A549 (cell line): Measurements from ENCODE around the gene CRYBG3. TPM values are rescaled to one million over a fixed set of nuclear protein-coding genes. Genes with fewer than 3 reads are reported as not detected.

Experiments used
- ATAC-seq, 2 experiments: fragments of 200-7000 bp in 1 of 2; fragments of >200 bp in 1 of 2; cut with Nextera tagmentation in 1 of 2; cut with Tn5 transposase in 1 of 2; 3 replicates each; pipeline versions ENCODE4 v1.8.0 to v1.9.1; 2018 to 2020; ENCODE audit warnings: mild to moderate bottlenecking in 1 of 2, moderate library complexity in 1 of 2
- CTCF ChIA-PET: fragments of 300-600 bp; sonication (Branson Sonifier 250); formaldehyde crosslinking; extraction: SDS; loops from one replicate; lab custom pipeline; 2021; ENCODE audit warnings: antibody characterized with exemption, inconsistent platforms; lab: Yijun Ruan, JAX
- POLR2A ChIA-PET: fragments of 350-600 bp; formaldehyde crosslinking; extraction: SDS; loops from one replicate; lab custom pipeline; 2021; ENCODE audit warnings: antibody characterized with exemption, inconsistent platforms; lab: Yijun Ruan, JAX
- DNase-seq, 2 experiments: peaks; one replicate each; pipeline versions ENCODE4 v3.0.0 to v3.0.0-alpha.2; 2011 to 2016; ENCODE audit warnings: low read depth in 1 of 2, low spot score in 1 of 2
- FAIRE-seq: peaks from 2 replicates; lab custom pipeline; 2011; peaks lifted over from hg19 to GRCh38; lab: Jason Lieb, UNC
- H3K27ac ChIP-seq, 2 experiments: fragments of >200 bp; sonication (Bioruptor Twin); formaldehyde crosslinking; 3 replicates each; pipeline ENCODE4 v1.5.1; 2016 to 2017
- H3K4me1 ChIP-seq: fragments of >200 bp; sonication (Bioruptor Twin); formaldehyde crosslinking; 3 replicates; pipeline ENCODE4 v1.6.1; 2016
- H3K4me2 ChIP-seq: fragments of >200 bp; sonication (Bioruptor Twin); formaldehyde crosslinking; 3 replicates; pipeline ENCODE4 v1.6.1; 2016
- H3K4me3 ChIP-seq: fragments of >200 bp; sonication (Bioruptor Twin); formaldehyde crosslinking; 3 replicates; pipeline ENCODE4 v1.5.1; 2016
- H3K9me3 ChIP-seq: fragments of >200 bp; sonication (Bioruptor Twin); formaldehyde crosslinking; 3 replicates; pipeline ENCODE4 v1.6.1; 2016
- BHLHE40 ChIP-seq: IDR thresholded peaks from 2 replicates; pipeline ENCODE4 v1.6.1; 2012; ENCODE audit warnings: low read depth, low read length, inconsistent platforms
- EHMT2 ChIP-seq: fragments of 200-600 bp; sonication (generic); IDR thresholded peaks from 2 replicates; pipeline ENCODE4 v1.6.1; 2016; ENCODE audit warnings: antibody characterized with exemption, low read depth, mild to moderate bottlenecking, moderate library complexity
- FOSB ChIP-seq: fragments of 250-450 bp; sonication (Bioruptor Pico); IDR thresholded peaks from 2 replicates; pipeline ENCODE4 v1.5.0; 2020; ENCODE audit warnings: mild to moderate bottlenecking, moderate library complexity
- FOXS1 ChIP-seq: fragments of 250-450 bp; sonication (Bioruptor Pico); IDR thresholded peaks from 2 replicates; pipeline ENCODE4 v1.5.0; 2020; ENCODE audit warnings: mild to moderate bottlenecking, moderate library complexity
- GATA3 ChIP-seq: IDR thresholded peaks from 2 replicates; pipeline ENCODE4 v1.6.1; 2012; ENCODE audit warnings: borderline replicate concordance
- HDAC2 ChIP-seq: fragments of 200-600 bp; sonication (generic); IDR thresholded peaks from 2 replicates; pipeline ENCODE4 v1.6.1; 2016
- HES2 ChIP-seq: fragments of >200 bp; sonication (Bioruptor Twin); formaldehyde crosslinking; IDR thresholded peaks from 2 replicates; pipeline ENCODE4 v1.6.1; 2016
- HOXB13 ChIP-seq: fragments of 250-450 bp; sonication (Bioruptor Pico); IDR thresholded peaks from 2 replicates; pipeline ENCODE4 v1.5.0; 2020; ENCODE audit warnings: low read depth, mild to moderate bottlenecking, moderate library complexity
- HOXB5 ChIP-seq: fragments of 250-450 bp; sonication (Bioruptor Pico); IDR thresholded peaks from 2 replicates; pipeline ENCODE4 v1.5.0; 2020; ENCODE audit warnings: mild to moderate bottlenecking, moderate library complexity
- JUNB ChIP-seq: fragments of >200 bp; sonication (Bioruptor Twin); formaldehyde crosslinking; IDR thresholded peaks from 2 replicates; pipeline ENCODE4 v1.6.1; 2016
- KDM5A ChIP-seq: fragments of 200-600 bp; sonication (generic); IDR thresholded peaks from 2 replicates; pipeline ENCODE4 v1.6.1; 2016; ENCODE audit warnings: antibody characterized with exemption, mild to moderate bottlenecking
- MAX ChIP-seq: IDR thresholded peaks from 2 replicates; pipeline ENCODE4 v1.6.1; 2012
- MAZ ChIP-seq: fragments of 150-350 bp; IDR thresholded peaks from 2 replicates; pipeline ENCODE4 v1.6.1; 2014; ENCODE audit warnings: antibody characterized with exemption, low read depth, low read length, borderline replicate concordance
- NFE2L2 ChIP-seq: fragments of 150-350 bp; conservative IDR thresholded peaks from 2 replicates; pipeline ENCODE4 v1.6.1; 2014; ENCODE audit warnings: low read length
- NPAS2 ChIP-seq: fragments of 250-450 bp; sonication (Bioruptor Pico); IDR thresholded peaks from 2 replicates; pipeline ENCODE4 v1.8.0; 2022; ENCODE audit warnings: mild to moderate bottlenecking, moderate library complexity, borderline replicate concordance
- RAD21 ChIP-seq, 2 experiments: fragments of >200 bp in 1 of 2; sonication (Bioruptor Twin) in 1 of 2; formaldehyde crosslinking in 1 of 2; IDR thresholded peaks in 1 of 2; conservative IDR thresholded peaks in 1 of 2; 2 replicates in 1 of 2; 3 replicates in 1 of 2; pipeline ENCODE4 v1.6.1; 2012 to 2018; ENCODE audit warnings: inconsistent platforms in 1 of 2
- RARB ChIP-seq: fragments of 250-450 bp; sonication (Bioruptor Pico); IDR thresholded peaks from 2 replicates; pipeline ENCODE4 v1.8.0; 2021; ENCODE audit warnings: mild to moderate bottlenecking, moderate library complexity
- REST ChIP-seq: fragments of 200-600 bp; sonication (generic); IDR thresholded peaks from 2 replicates; pipeline ENCODE4 v1.6.1; 2016; ENCODE audit warnings: antibody characterized with exemption, mild to moderate bottlenecking, moderate library complexity
- RFX5 ChIP-seq: fragments of 450-650 bp; IDR thresholded peaks from 2 replicates; pipeline ENCODE4 v1.7.1; 2014; ENCODE audit warnings: antibody characterized with exemption, mild to moderate bottlenecking, moderate library complexity
- RNF2 ChIP-seq: fragments of 200-600 bp; sonication (generic); IDR thresholded peaks from 2 replicates; pipeline ENCODE4 v1.6.1; 2016; ENCODE audit warnings: low read depth, mild to moderate bottlenecking, antibody characterized with exemption, moderate library complexity, borderline replicate concordance
- SMC3 ChIP-seq: fragments of >200 bp; sonication (Bioruptor Twin); formaldehyde crosslinking; IDR thresholded peaks from 3 replicates; pipeline ENCODE4 v1.6.1; 2018; ENCODE audit warnings: inconsistent platforms
- TFCP2L1 ChIP-seq: fragments of 250-450 bp; sonication (Bioruptor Pico); IDR thresholded peaks from 2 replicates; pipeline ENCODE4 v1.5.0; 2021; ENCODE audit warnings: mild to moderate bottlenecking
- TP53 ChIP-seq: fragments of 250-450 bp; sonication (Bioruptor Pico); IDR thresholded peaks from 2 replicates; pipeline ENCODE4 v1.5.0; 2021; ENCODE audit warnings: mild to moderate bottlenecking, moderate library complexity
- USF2 ChIP-seq: fragments of 450-650 bp; IDR thresholded peaks from 2 replicates; pipeline ENCODE4 v1.6.1; 2014; ENCODE audit warnings: antibody characterized with exemption
- WGBS: methylation state at CpG from one replicate; pipeline ENCODE4 v1.1.6; 2017; ENCODE audit errors: missing lambda C conversion rate; 5-methylcytosine and 5-hydroxymethylcytosine counted together
- polyA plus RNA-seq, 4 experiments: library from polyadenylated mRNA; depleted of rRNA in 3 of 4; stranded (reverse); fragments of >200 nt; fragmentation: RNase III in 1 of 4; extraction: RNeasy Plus Mini Kit Qiagen cat#74134 plus additional on column Dnase treatment in 1 of 4; gene quantifications; 2 replicates in 3 of 4; 3 replicates in 1 of 4; pipeline ENCODE4 v1.2.3, GENCODE V29; 2011 to 2017

The CRYBG3 gene
- polyA plus RNA-seq, 2 of the 4 experiments (the other 2 are of a cell fraction): 3.6 to 8.7 TPM

- TF ChIP-seq REST: no peak
- TF ChIP-seq FOSB: no peak
- no peak for TF ChIP-seq KDM5A
- no peak for TF ChIP-seq HOXB5 (CRISPR knock-in tag)
- no peak for TF ChIP-seq HOXB13
- TF ChIP-seq RFX5: no peak
- no peak for TF ChIP-seq EHMT2
- TF ChIP-seq, all 56 proteins: peak for 0
Observed at GRCh38 chr3:97871186-97871585, 49.4 kb downstream of the CRYBG3 start (continued).

- ChIA-PET CTCF (interaction anchor here (0.7 to 1.5 kb wide), 2 partner anchors 11 to 13 kb away, joined by 3 to 6 read pairs; no protein-coding TSS in a partner anchor), POLR2A (no interaction called here)
- no peak for FAIRE-seq
- no peak overlapping the region for H3K27ac ChIP-seq
- no peak for ATAC-seq
- H3K4me3 ChIP-seq: no peak overlapping the region
- no peaks in the 10 kb centered on the region for H3K4me1 ChIP-seq
- DNase-seq: no peak
- WGBS: 80% methylated on average over 6 of the region's 6 CpGs
- H3K9me3 ChIP-seq: no peaks in the 10 kb centered on the region; the same call in 2 of the 3 replicates
- H3K4me2 ChIP-seq: no peak overlapping the region
- TF ChIP-seq TP53 (CRISPR knock-in tag): no peak
- TF ChIP-seq HDAC2: no peak
Observed at GRCh38 chr3:97871801-97872524, 50.2 kb downstream of the CRYBG3 start.

GRCh38 chr3:97872525-97873042 lies 50.8 kb downstream of the CRYBG3 start:
- Histone ChIP-seq H3K9me3 (no peaks in the 10 kb centered on the region; the same call in 2 of the 3 replicates), H3K27ac (no peak overlapping the region), H3K4me3 (no peak overlapping the region), H3K4me2 (no peak overlapping the region), H3K4me1 (no peaks in the 10 kb centered on the region)
- ChIA-PET POLR2A (no interaction called here), CTCF (interaction anchor here (0.7 to 1.5 kb wide), 2 partner anchors 12 to 14 kb away, joined by 3 to 6 read pairs; no protein-coding TSS in a partner anchor)
- DNase-seq (no peak), FAIRE-seq (no peak), ATAC-seq (no peak)
- 93% methylated on average over 1 of the region's 1 CpG for WGBS
- TF ChIP-seq TFCP2L1 (CRISPR knock-in tag): no peak
- no peak for TF ChIP-seq HDAC2
- TF ChIP-seq HES2: no peak
- no peak for TF ChIP-seq REST
- no peak for TF ChIP-seq RAD21 (conservative IDR thresholded peaks at IDR 0.05 in 1 of 2, IDR thresholded peaks at IDR 0.05 in 1 of 2)
- no peak for TF ChIP-seq NPAS2 (CRISPR knock-in tag)
- TF ChIP-seq JUNB: no peak
- TF ChIP-seq FOXS1: no peak
- no peak for TF ChIP-seq MAX
- no peak for TF ChIP-seq MAZ
- no peak for TF ChIP-seq GATA3
- TF ChIP-seq NFE2L2: no peak
- no peak for TF ChIP-seq RARB (CRISPR knock-in tag)
- no peak for TF ChIP-seq USF2
- no peak for TF ChIP-seq SMC3
- TF ChIP-seq BHLHE40: no peak
- TF ChIP-seq RNF2: no peak
